GM12875 (cell line): ENCODE measurements around the gene ZNF850.
"Not testable (repeated sequence)": the region's sequence is repeated elsewhere in the genome, so short reads cannot be mapped to it uniquely, and the experiment has no call there.

Experiments
- H3K4me3 ChIP-seq: one replicate; pipeline ENCODE4 v1.5.1; 2011; ENCODE audit warnings: low read depth, low read length, control low read depth
- CTCF ChIP-seq: IDR thresholded peaks from 2 replicates; pipeline ENCODE4 v1.5.1; 2011; ENCODE audit warnings: low read depth, mild to moderate bottlenecking, control low read depth, inconsistent platforms, low read length, moderate library complexity, borderline replicate concordance; ENCODE audit not compliant: insufficient read depth

The ZNF850 gene

GRCh38 chr19:36772311-36773222 is at the start of gene ZNF850:
Gene ZNF850, minus strand, starts transcription at chr19:36772807. Its CDS starts 10,201 bp downstream, at chr19:36762606.
- peak within 1 kb of the TSS; percentile 92 for H3K4me3 ChIP-seq
- TF ChIP-seq CTCF = no peak

GRCh38 chr19:36821758-36822157 is 49.2 kb upstream of the ZNF850 start:
- TF ChIP-seq CTCF = no peak

GRCh38 chr19:36819130-36819630 is 46.6 kb upstream of the ZNF850 start:
- TF ChIP-seq CTCF = no peak
- no peak overlapping the region for H3K4me3 ChIP-seq

More at GRCh38 chr19:36821758-36822157, 49.2 kb upstream of the ZNF850 start:
- H3K4me3 ChIP-seq = no peak overlapping the region

DNA sequence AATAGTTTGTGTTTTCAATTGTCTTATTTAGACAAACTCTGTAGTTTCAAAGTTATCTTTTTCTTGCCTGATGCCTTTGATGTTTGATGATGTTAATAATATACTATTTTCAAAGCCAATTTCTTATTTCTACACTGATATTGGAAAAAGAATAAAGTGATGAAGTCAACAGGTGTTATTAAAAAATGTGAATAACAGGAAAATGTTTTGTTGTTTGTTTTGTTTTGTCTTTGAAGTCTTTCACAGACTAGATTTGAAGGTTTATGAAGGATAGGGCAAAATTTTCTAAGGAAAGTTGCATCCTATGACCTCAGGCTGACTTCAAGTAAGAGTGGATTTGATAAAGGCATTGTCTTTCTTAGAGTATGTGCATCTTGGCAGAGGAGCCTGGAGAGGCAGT is 34.4 kb upstream of the ZNF850 start:
- no peak for TF ChIP-seq CTCF
- no peak overlapping the region for H3K4me3 ChIP-seq

DNA sequence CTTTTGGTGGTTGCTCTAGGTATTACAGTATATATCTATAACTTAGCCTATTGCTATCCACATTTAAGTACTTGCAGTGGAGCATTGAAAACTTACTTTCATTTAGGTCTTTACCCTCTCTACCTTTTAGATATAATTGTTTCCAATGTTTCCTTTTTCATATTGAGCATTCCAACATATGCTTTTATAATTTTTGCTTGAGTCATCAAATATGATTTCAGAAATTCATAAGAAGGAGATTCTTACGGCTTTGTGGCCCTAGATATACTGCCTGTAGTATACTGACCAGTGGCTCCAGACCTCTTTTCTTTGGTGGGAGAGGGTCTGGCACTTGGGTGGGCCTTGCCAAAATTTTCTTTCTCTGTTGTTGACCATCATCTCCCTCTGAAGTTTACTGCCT is 32.8 kb upstream of the ZNF850 start:
- no peak for TF ChIP-seq CTCF

GRCh38 chr19:36797786-36798108 is 25.1 kb upstream of the ZNF850 start:
- TF ChIP-seq CTCF = no peak
- H3K4me3 ChIP-seq = peak overlapping the region; percentile 67

More for the DNA sequence above, 32.8 kb upstream of the ZNF850 start:
- no peak overlapping the region for H3K4me3 ChIP-seq

- TF ChIP-seq CTCF = no peak
- peak overlapping the region; percentile 67 for H3K4me3 ChIP-seq
Measured at GRCh38 chr19:36796714-36796992, 24.0 kb upstream of the ZNF850 start.

DNA sequence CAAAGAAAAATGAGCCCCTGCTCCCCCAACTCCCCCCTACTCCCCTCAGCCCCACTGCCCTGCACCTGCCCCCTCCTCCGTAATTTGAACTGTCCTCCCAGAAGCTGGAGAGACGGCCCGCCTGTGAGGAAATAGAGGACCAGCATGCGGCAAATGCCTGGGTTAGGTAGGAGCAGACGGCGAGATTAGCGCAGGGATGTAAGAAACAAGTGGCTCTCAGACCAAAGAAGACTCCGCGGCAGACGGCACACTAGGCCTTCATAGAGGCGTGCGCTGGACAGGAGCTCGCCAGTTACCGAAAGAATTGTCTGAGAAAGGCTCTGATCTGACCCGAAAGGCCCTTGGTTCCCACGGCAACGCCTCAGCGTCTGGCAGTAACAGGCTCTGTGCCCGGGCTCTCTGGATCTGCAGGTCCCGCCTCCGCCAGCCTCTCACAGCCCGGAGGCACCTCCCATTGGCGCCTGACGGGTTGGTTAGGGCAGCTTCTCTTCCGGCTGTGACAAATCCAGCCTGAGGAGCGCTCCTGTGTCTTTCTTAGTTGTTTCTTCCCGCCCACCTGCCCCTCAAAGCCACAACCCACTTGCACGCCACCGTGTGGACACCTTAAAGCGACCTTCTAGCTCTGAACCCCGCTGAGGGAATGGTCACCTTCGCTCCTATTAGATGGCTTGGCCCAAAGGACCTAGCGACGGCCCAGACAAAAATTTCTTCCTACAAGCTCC is 19.0 kb upstream of the ZNF850 start:
- not testable (repeated sequence) for H3K4me3 ChIP-seq
